Esophagus squamous epithelium (tissue), 5 donors: ENCODE results near the gene BPIFB3. TPM values are rescaled to one million over a fixed set of nuclear protein-coding genes. Genes with fewer than 3 reads are reported as not detected.

ENCODE experiments used
- DNase-seq: peaks from one replicate; lab custom pipeline; 2025; lab: John Stamatoyannopoulos, UW
- H3K27ac ChIP-seq, 4 donors: fragments of 200-600 bp; sonication (generic); one replicate each; pipeline ENCODE4 v1.5.1; 2016 to 2019; ENCODE audit warnings: mild to moderate bottlenecking in 1 of 4
- H3K27me3 ChIP-seq, 4 donors: fragments of 200-600 bp; sonication (generic); 1 replicate in 3 of 4; 2 replicates in 1 of 4; pipeline versions ENCODE4 v1.5.1 to v1.6.0; 2017 to 2021; ENCODE audit warnings: antibody characterized with exemption in 1 of 4
- H3K36me3 ChIP-seq, 3 donors: fragments of 200-600 bp; sonication (generic); one replicate each; pipeline ENCODE4 v1.5.1; 2016 to 2019
- H3K4me1 ChIP-seq, 3 donors: fragments of 200-600 bp; sonication (generic); one replicate each; pipeline ENCODE4 v1.5.1; 2017 to 2019
- H3K4me3 ChIP-seq, 4 donors: fragments of 200-600 bp; sonication (generic); 1 replicate in 3 of 4; 2 replicates in 1 of 4; pipeline ENCODE4 v1.5.1; 2016 to 2019; ENCODE audit warnings: mild to moderate bottlenecking in 2 of 4, moderate library complexity in 1 of 4
- H3K9me3 ChIP-seq, 3 donors: fragments of 200-600 bp; sonication (generic); one replicate each; pipeline ENCODE4 v1.5.1; 2016 to 2019
- CTCF ChIP-seq, 6 experiments: fragments of 450-650 bp in 4 of 6; fragments of 200-600 bp in 2 of 6; sonication (generic) in 2 of 6; IDR thresholded peaks; one replicate each; pipeline ENCODE4 v1.5.1; 2016 to 2019; ENCODE audit warnings: antibody characterized with exemption in 6 of 6, mild to moderate bottlenecking in 4 of 6, moderate library complexity in 4 of 6
- POLR2A ChIP-seq, 4 donors: fragments of 450-650 bp; IDR thresholded peaks; one replicate each; pipeline ENCODE4 v1.6.1; 2017; ENCODE audit warnings: antibody characterized with exemption in 4 of 4, mild to moderate bottlenecking in 4 of 4, moderate library complexity in 3 of 4
- WGBS, 2 donors: methylation state at CpG; one replicate each; pipeline ENCODE4 v1.1.5; 2018; 5-methylcytosine and 5-hydroxymethylcytosine counted together
- intact Hi-C: fragments of 100-400 bp; cut with DNase I; formaldehyde crosslinking; loops from one replicate; pipeline ENCODE4 v1.15.0; 2022
- total RNA-seq, 4 donors: library from RNA; depleted of rRNA; stranded (reverse); fragments of >200 nt; gene quantifications; one replicate each; pipeline ENCODE4 v1.1.0, GENCODE V29; 2016
- donor health status: DM: yes; HTN: yes; CAD: no.

Gene BPIFB3
- total RNA-seq, 4 donors from 2014 or later: not detected

- Histone ChIP-seq H3K36me3 (no peaks in the 10 kb centered on the region), H3K27ac (no peak overlapping the region), H3K4me3 (no peak overlapping the region), H3K4me1 (no peaks in the 10 kb centered on the region), H3K9me3 (no peaks in the 10 kb centered on the region), H3K27me3 (peaks cover 0 to 22% (median 0%) of the 10 kb centered on the region in 4 donors)
- DNase-seq: no peak
- WGBS, 2 donors: 39 to 46% methylated on average over 6 to 9 of the region's 9 CpGs
- TF ChIP-seq POLR2A (IDR thresholded peaks at IDR 0.05) (no peak), CTCF (IDR thresholded peaks at IDR 0.05) (no peak)
- intact Hi-C loops: no loop called here
Measured at GRCh38 chr20:33062105-33062824, 8.6 kb downstream of the BPIFB3 start.

DNA sequence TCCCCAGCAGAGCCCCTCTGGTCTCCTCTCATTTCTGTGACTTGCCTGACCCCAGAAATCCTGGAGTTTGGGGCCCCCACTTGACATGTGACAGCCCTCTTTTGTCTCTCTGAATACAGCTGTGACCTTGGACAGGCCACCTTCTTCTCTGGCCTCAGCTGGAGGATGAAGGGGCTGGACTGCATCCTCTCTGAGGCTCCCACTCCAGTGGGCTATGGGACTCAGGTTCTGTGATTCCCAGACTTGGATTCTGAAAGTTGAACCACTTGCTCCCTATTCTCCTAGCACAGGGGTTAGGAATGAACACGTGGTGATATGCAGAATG, 9.1 kb downstream of the BPIFB3 start:
- no peak for DNase-seq
- WGBS, 2 donors: 78% methylated on average over 1 of the region's 1 CpG; no CpG with 5 or more reads in 1 of the 2 donors
- intact Hi-C loops: no loop called here
- no peaks in the 10 kb centered on the region for H3K4me1 ChIP-seq
- H3K4me3 ChIP-seq: no peak overlapping the region
- H3K9me3 ChIP-seq: no peaks in the 10 kb centered on the region
- peaks cover 0 to 21% (median 0%) of the 10 kb centered on the region in 4 donors for H3K27me3 ChIP-seq
- H3K36me3 ChIP-seq: no peaks in the 10 kb centered on the region
- TF ChIP-seq POLR2A (IDR thresholded peaks at IDR 0.05) (no peak), CTCF (IDR thresholded peaks at IDR 0.05) (no peak)
- H3K27ac ChIP-seq: no peak overlapping the region

- H3K36me3 ChIP-seq: no peaks in the 10 kb centered on the region
- WGBS, 2 donors: 79 to 100% methylated on average over 2 to 6 of the region's 6 CpGs
- no peak for TF ChIP-seq POLR2A (IDR thresholded peaks at IDR 0.05)
- DNase-seq: no peak
- H3K4me3 ChIP-seq: no peak overlapping the region
- no peak overlapping the region for H3K27ac ChIP-seq
- H3K9me3 ChIP-seq: no peaks in the 10 kb centered on the region
- intact Hi-C loops: no loop called here
- peaks cover 0 to 21% (median 0%) of the 10 kb centered on the region in 4 donors for H3K27me3 ChIP-seq
- H3K4me1 ChIP-seq: no peaks in the 10 kb centered on the region
Measured at GRCh38 chr20:33063271-33063670, 9.6 kb downstream of the BPIFB3 start.

DNA sequence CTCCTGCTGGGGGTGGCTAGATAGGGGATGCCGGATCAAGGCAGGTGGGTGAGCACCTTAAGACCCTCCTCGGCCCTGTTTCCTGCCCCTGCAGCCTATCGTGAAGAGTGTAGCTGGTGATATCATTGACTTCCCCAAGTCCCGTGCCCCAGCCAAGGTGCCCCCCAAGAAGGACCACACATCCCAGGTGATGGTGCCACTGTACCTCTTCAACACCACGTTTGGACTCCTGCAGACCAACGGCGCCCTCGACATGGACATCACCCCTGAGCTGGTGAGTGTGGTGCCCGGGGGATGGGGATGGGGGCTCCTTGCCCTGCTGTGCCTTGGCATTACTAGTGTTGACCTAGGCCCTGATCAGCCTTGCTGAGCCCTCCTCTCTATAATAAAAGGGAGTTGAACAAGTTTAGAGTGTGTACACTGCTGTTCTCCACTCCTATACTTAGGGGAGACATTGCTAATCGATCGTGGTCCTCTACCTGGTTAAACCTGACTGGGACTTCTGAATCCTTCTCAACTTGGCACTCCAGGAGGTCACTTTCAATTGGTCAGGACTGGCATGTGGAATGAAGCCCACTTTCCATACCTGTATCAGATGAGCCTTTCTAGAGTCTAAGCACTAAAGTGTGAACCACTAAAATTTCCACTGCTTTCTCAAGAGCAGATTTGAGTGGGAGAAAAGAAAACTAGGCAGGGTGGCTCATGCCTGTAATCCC, 11.0 kb downstream of the BPIFB3 start:
- intact Hi-C loops: no loop called here
- no peak for DNase-seq
- peaks cover 0 to 18% (median 0%) of the 10 kb centered on the region in 4 donors for H3K27me3 ChIP-seq
- TF ChIP-seq CTCF (IDR thresholded peaks at IDR 0.05) (no peak), POLR2A (IDR thresholded peaks at IDR 0.05) (no peak)
- no peaks in the 10 kb centered on the region for H3K4me1 ChIP-seq
- no peak overlapping the region for H3K27ac ChIP-seq
- no peaks in the 10 kb centered on the region for H3K9me3 ChIP-seq
- H3K4me3 ChIP-seq: no peak overlapping the region
- WGBS, 2 donors: 85 to 100% methylated on average over 2 to 3 of the region's 11 CpGs
- no peaks in the 10 kb centered on the region for H3K36me3 ChIP-seq

GRCh38 chr20:33065785-33066184, 12.1 kb downstream of the BPIFB3 start:
- Histone ChIP-seq H3K4me3 (no peak overlapping the region), H3K36me3 (no peaks in the 10 kb centered on the region), H3K27ac (no peak overlapping the region), H3K27me3 (peaks cover 0 to 22% (median 0%) of the 10 kb centered on the region in 4 donors), H3K9me3 (no peaks in the 10 kb centered on the region), H3K4me1 (no peaks in the 10 kb centered on the region)
- intact Hi-C loops: no loop called here
- TF ChIP-seq POLR2A (IDR thresholded peaks at IDR 0.05) (no peak), CTCF (IDR thresholded peaks at IDR 0.05) (no peak)
- WGBS, 2 donors: 43 to 53% methylated on average over 9 of the region's 9 CpGs
- DNase-seq: no peak
